Progenitor cell of endocrine pancreas (in vitro differentiated cells): ENCODE measurements around the gene GSG1. TPM values are rescaled to one million over a fixed set of nuclear protein-coding genes. Genes with fewer than 3 reads are reported as not detected.

Experiments used
- DNase-seq: peaks from one replicate; pipeline ENCODE4 v3.0.0; 2021; ENCODE audit warnings: low spot score; ENCODE audit not compliant: unreplicated experiment
- H3K27ac Mint-ChIP-seq: 2 replicates; pipeline ENCODE4 v1.8.0; 2021; ENCODE audit warnings: mild to moderate bottlenecking, moderate library complexity, mixed read lengths
- H3K27me3 Mint-ChIP-seq: 2 replicates; pipeline ENCODE4 v1.8.0; 2021; ENCODE audit warnings: mixed read lengths
- H3K36me3 Mint-ChIP-seq: 2 replicates; pipeline ENCODE4 v1.8.0; 2022; ENCODE audit warnings: mixed read lengths; ENCODE audit not compliant: insufficient read depth
- H3K4me1 Mint-ChIP-seq: 2 replicates; pipeline ENCODE4 v1.8.0; 2021; ENCODE audit warnings: low read depth, mixed read lengths
- H3K4me3 Mint-ChIP-seq: 2 replicates; pipeline ENCODE4 v1.8.0; 2021; ENCODE audit warnings: low read depth, mild to moderate bottlenecking, moderate library complexity, mixed read lengths
- H3K9me3 Mint-ChIP-seq: 2 replicates; pipeline ENCODE4 v1.8.0; 2021; ENCODE audit warnings: low read depth, mixed read lengths
- total RNA-seq: library from RNA; stranded (reverse); gene quantifications from 2 replicates; pipeline ENCODE4 v1.2.1, GENCODE V29; 2021
- TF ChIP-seq, protein P1 (sequence below): fragments of 200-600 bp; sonication (generic); IDR thresholded peaks from one replicate; pipeline ENCODE4 v1.5.0; 2021; ENCODE audit warnings: antibody characterized with exemption, mild to moderate bottlenecking; ENCODE audit not compliant: unreplicated experiment

Gene GSG1
- total RNA-seq, 1 donor from 2014 or later = 0.46 TPM

- Mint-ChIP-seq H3K4me3 (no peak overlapping the region), H3K27ac (no peak overlapping the region), H3K27me3 (peaks cover 34% of the 10 kb centered on the region), H3K36me3 (no peaks in the 10 kb centered on the region), H3K9me3 (no peaks in the 10 kb centered on the region), H3K4me1 (peaks cover 35% of the 10 kb centered on the region)
- TF ChIP-seq, protein P1, sequence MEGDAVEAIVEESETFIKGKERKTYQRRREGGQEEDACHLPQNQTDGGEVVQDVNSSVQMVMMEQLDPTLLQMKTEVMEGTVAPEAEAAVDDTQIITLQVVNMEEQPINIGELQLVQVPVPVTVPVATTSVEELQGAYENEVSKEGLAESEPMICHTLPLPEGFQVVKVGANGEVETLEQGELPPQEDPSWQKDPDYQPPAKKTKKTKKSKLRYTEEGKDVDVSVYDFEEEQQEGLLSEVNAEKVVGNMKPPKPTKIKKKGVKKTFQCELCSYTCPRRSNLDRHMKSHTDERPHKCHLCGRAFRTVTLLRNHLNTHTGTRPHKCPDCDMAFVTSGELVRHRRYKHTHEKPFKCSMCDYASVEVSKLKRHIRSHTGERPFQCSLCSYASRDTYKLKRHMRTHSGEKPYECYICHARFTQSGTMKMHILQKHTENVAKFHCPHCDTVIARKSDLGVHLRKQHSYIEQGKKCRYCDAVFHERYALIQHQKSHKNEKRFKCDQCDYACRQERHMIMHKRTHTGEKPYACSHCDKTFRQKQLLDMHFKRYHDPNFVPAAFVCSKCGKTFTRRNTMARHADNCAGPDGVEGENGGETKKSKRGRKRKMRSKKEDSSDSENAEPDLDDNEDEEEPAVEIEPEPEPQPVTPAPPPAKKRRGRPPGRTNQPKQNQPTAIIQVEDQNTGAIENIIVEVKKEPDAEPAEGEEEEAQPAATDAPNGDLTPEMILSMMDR = no peak
- DNase-seq = no peak
These were observed 4.2 kb downstream of the GSG1 start for GRCh38 chr12:13099066-13099843.

GRCh38 chr12:13097491-13098011 is 5.9 kb downstream of the GSG1 start:
- TF ChIP-seq, protein P1 = no peak
- Mint-ChIP-seq H3K9me3 (no peaks in the 10 kb centered on the region), H3K36me3 (no peaks in the 10 kb centered on the region), H3K4me3 (no peak overlapping the region), H3K27ac (no peak overlapping the region), H3K27me3 (peaks cover 24% of the 10 kb centered on the region), H3K4me1 (peaks cover 41% of the 10 kb centered on the region)
- DNase-seq = no peak

GRCh38 chr12:13095266-13095995 is 8.0 kb downstream of the GSG1 start:
- Mint-ChIP-seq H3K9me3 (no peaks in the 10 kb centered on the region), H3K36me3 (no peaks in the 10 kb centered on the region), H3K4me3 (no peak overlapping the region), H3K27me3 (peaks cover 23% of the 10 kb centered on the region), H3K4me1 (peaks cover 35% of the 10 kb centered on the region), H3K27ac (no peak overlapping the region)
- no peak for DNase-seq
- TF ChIP-seq, protein P1 = no peak

GRCh38 chr12:13094367-13094766 is 9.1 kb downstream of the GSG1 start:
- Mint-ChIP-seq H3K4me3 (no peak overlapping the region), H3K36me3 (no peaks in the 10 kb centered on the region), H3K27me3 (peaks cover 15% of the 10 kb centered on the region), H3K27ac (no peak overlapping the region), H3K4me1 (peaks cover 33% of the 10 kb centered on the region), H3K9me3 (no peaks in the 10 kb centered on the region)
- DNase-seq = no peak
- TF ChIP-seq, protein P1 = no peak

GRCh38 chr12:13093848-13094220 is 9.6 kb downstream of the GSG1 start:
- Mint-ChIP-seq H3K27me3 (peaks cover 15% of the 10 kb centered on the region), H3K36me3 (no peaks in the 10 kb centered on the region), H3K4me1 (peaks cover 33% of the 10 kb centered on the region), H3K9me3 (no peaks in the 10 kb centered on the region), H3K27ac (no peak overlapping the region), H3K4me3 (no peak overlapping the region)
- DNase-seq = no peak
- TF ChIP-seq, protein P1 = no peak
